HEK293 (cell line): Measurements from ENCODE around the gene SAMD4A.

ENCODE experiments used
- CTCF ChIA-PET: fragments of 350-600 bp; formaldehyde crosslinking; extraction: SDS; loops from one replicate; lab custom pipeline; 2021; ENCODE audit warnings: antibody characterized with exemption; lab: Yijun Ruan, JAX
- POLR2A ChIA-PET: fragments of 300-600 bp; formaldehyde crosslinking; extraction: SDS; loops from one replicate; lab custom pipeline; 2020; ENCODE audit warnings: antibody characterized with exemption, inconsistent platforms; lab: Yijun Ruan, JAX
- H3K27ac ChIP-seq: fragments of 200-500 bp; sonication (Bioruptor generic); 2 replicates; pipeline ENCODE4 v1.5.1; 2014; ENCODE audit warnings: low read depth, low read length, control low read depth, inconsistent platforms; ENCODE audit errors: extremely low read depth
- H3K36me3 ChIP-seq, 2 experiments: fragments of 200-500 bp in 1 of 2; sonication (Bioruptor generic) in 1 of 2; 1 replicate in 1 of 2; 2 replicates in 1 of 2; pipeline ENCODE4 v1.5.1; 2014 to 2017; ENCODE audit warnings: inconsistent platforms in 2 of 2, low read length in 2 of 2; ENCODE audit not compliant: control insufficient read depth in 2 of 2, insufficient read depth in 1 of 2
- H3K4me1 ChIP-seq: fragments of 200-500 bp; sonication (Bioruptor generic); 2 replicates; pipeline ENCODE4 v1.5.1; 2014; ENCODE audit warnings: mild to moderate bottlenecking, low read length, inconsistent platforms; ENCODE audit not compliant: control insufficient read depth, insufficient read depth
- H3K4me3 ChIP-seq: 2 replicates; pipeline ENCODE4 v1.5.1; 2011; ENCODE audit warnings: low read depth, mild to moderate bottlenecking, control low read depth, low read length, moderate library complexity
- H3K9me3 ChIP-seq: fragments of 200-500 bp; sonication (Bioruptor generic); 2 replicates; pipeline ENCODE4 v1.5.1; 2014; ENCODE audit warnings: low read depth, low read length, inconsistent platforms; ENCODE audit not compliant: control insufficient read depth, insufficient read depth
- MZF1 ChIP-seq: fragments of 450-650 bp; formaldehyde crosslinking; IDR thresholded peaks from 2 replicates; pipeline ENCODE4 v1.5.1; 2017; ENCODE audit warnings: missing biosample characterization, missing genetic modification characterization, borderline replicate concordance
- ZNF169 ChIP-seq: fragments of 450-650 bp; formaldehyde crosslinking; IDR thresholded peaks from 2 replicates; pipeline ENCODE4 v1.5.1; 2016; ENCODE audit warnings: missing biosample characterization, missing genetic modification characterization
- ZNF302 ChIP-seq: fragments of 450-650 bp; formaldehyde crosslinking; IDR thresholded peaks from 2 replicates; pipeline ENCODE4 v1.5.1; 2016; ENCODE audit warnings: missing biosample characterization, missing genetic modification characterization, low read depth
- ZNF354C ChIP-seq: fragments of 450-650 bp; formaldehyde crosslinking; IDR thresholded peaks from 2 replicates; pipeline ENCODE4 v1.5.1; 2016; ENCODE audit warnings: missing biosample characterization, missing genetic modification characterization, low read depth, borderline replicate concordance
- ZNF433 ChIP-seq: fragments of 450-650 bp; formaldehyde crosslinking; IDR thresholded peaks from 2 replicates; pipeline ENCODE4 v1.5.1; 2016; ENCODE audit warnings: missing biosample characterization, missing genetic modification characterization, low read depth
- ZNF529 ChIP-seq: fragments of 450-650 bp; formaldehyde crosslinking; IDR thresholded peaks from 2 replicates; pipeline ENCODE4 v1.5.1; 2017; ENCODE audit warnings: missing genetic modification characterization, missing biosample characterization; ENCODE audit not compliant: insufficient replicate concordance
- ZNF624 ChIP-seq: fragments of 450-650 bp; formaldehyde crosslinking; IDR thresholded peaks from 2 replicates; pipeline ENCODE4 v1.5.1; 2017; ENCODE audit warnings: missing biosample characterization, missing genetic modification characterization
- ZNF747 ChIP-seq: fragments of 450-650 bp; formaldehyde crosslinking; IDR thresholded peaks from 2 replicates; pipeline ENCODE4 v1.5.1; 2016; ENCODE audit warnings: missing biosample characterization, missing genetic modification characterization
- ZNF785 ChIP-seq: fragments of 450-650 bp; formaldehyde crosslinking; IDR thresholded peaks from 2 replicates; pipeline ENCODE4 v1.5.1; 2016; ENCODE audit warnings: missing biosample characterization, missing genetic modification characterization
- ZSCAN30 ChIP-seq: fragments of 450-650 bp; IDR thresholded peaks from 2 replicates; pipeline ENCODE4 v1.5.1; 2018; ENCODE audit warnings: missing biosample characterization, mild to moderate bottlenecking, missing genetic modification characterization, moderate library complexity
- TF ChIP-seq, protein P1 (sequence below): fragments of 450-650 bp; formaldehyde crosslinking; IDR thresholded peaks from 2 replicates; pipeline ENCODE4 v1.5.1; 2016; ENCODE audit warnings: missing biosample characterization, missing genetic modification characterization
- TF ChIP-seq, protein P2 (sequence below): fragments of 450-650 bp; formaldehyde crosslinking; IDR thresholded peaks from 2 replicates; pipeline ENCODE4 v1.5.1; 2016; ENCODE audit warnings: missing biosample characterization, missing genetic modification characterization
- TF ChIP-seq, protein P3 (sequence below): fragments of 450-650 bp; formaldehyde crosslinking; conservative IDR thresholded peaks from 2 replicates; pipeline ENCODE4 v1.5.1; 2016; ENCODE audit warnings: low read depth, missing biosample characterization, missing genetic modification characterization

SAMD4A gene

DNA sequence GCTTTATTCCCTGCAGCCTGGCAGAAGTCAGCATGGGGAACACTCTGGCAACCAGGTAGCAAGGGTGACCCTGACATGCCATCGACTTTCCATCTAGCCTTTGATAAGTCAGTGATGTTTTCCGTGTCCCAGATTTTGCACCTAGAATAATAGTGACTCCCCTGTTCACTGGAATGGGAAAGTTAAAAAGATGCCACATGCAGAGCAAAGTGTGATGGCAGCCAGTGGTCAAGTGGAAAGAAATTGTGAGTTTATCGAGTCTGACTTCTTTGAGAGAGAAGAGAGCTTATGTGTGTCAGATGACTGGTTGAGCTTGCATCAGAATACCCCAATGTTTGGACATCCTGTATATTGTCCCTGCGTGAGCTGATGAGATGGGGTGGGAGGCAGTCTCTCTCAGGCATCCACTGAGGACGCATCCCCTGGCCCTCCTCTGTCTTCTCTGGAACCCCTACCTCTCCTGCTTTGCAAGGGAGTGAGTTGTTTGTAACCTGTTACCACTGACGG is 187.2 kb downstream of the SAMD4A start:
- no peak overlapping the region for H3K4me3 ChIP-seq
- H3K36me3 ChIP-seq: no peaks in the 10 kb centered on the region
- TF ChIP-seq ZNF624 (tag by site-specific recombination): no peak
- H3K27ac ChIP-seq: no peak overlapping the region
- CTCF ChIA-PET: interaction anchor here (0.7 to 0.8 kb wide), 2 partner anchors 14 to 190 kb away, joined by 4 to 5 read pairs; no protein-coding TSS in a partner anchor
- H3K4me1 ChIP-seq: no peaks in the 10 kb centered on the region
- POLR2A ChIA-PET: no interaction called here
- H3K9me3 ChIP-seq: no peaks in the 10 kb centered on the region

DNA sequence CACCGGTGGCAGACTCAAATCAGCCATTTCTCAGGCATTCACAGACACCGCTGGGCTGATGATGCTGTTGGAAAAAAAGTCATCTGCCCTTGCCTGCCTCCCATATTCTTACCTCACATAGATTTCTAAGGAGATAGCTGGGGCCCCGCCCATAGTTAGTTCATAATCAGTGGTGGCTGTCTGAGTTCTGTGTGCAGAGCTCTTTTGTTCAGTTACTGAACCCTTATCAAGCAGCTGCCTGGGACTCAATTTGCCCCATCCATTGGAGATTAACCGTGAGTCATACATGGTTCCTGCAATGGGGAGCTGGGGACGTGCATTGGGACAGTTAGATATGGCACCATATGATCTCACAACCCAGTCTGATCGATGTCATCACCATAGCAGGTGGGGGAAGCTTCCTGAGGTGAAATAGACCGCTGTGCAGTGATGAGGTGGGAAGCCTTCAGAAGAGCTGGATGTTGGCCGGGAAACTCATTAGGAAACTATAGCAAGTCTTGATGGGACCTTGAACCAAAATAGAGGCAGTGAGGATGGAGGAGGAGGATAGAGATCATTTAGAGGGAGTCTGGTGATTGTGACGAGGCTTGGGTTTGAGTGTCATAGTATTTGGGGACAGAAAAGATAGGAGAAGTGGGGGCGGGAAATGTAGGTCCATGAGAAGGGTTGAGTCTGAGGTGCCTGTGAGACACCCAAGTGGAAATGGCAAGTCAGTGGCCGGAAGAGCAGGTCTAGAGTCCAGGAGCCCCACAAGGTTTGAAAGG is 187.9 kb downstream of the SAMD4A start:
- H3K4me3 ChIP-seq: no peak overlapping the region
- ChIA-PET CTCF (interaction anchor here (0.6 to 0.8 kb wide), 2 partner anchors 18 to 191 kb away, joined by 4 to 5 read pairs; no protein-coding TSS in a partner anchor), POLR2A (no interaction called here)
- no peak overlapping the region for H3K27ac ChIP-seq
- H3K36me3 ChIP-seq: no peaks in the 10 kb centered on the region
- TF ChIP-seq ZNF529 (tag by site-specific recombination) (no peak), ZNF169 (tag by site-specific recombination) (no peak), MZF1 (tag by site-specific recombination) (no peak), ZNF747 (tag by site-specific recombination) (no peak), ZSCAN30 (tag by site-specific recombination) (no peak), ZNF785 (no peak), ZNF354C (tag by site-specific recombination) (no peak), ZNF433 (tag by site-specific recombination) (no peak), ZNF302 (tag by site-specific recombination) (no peak)
- TF ChIP-seq, protein P1, sequence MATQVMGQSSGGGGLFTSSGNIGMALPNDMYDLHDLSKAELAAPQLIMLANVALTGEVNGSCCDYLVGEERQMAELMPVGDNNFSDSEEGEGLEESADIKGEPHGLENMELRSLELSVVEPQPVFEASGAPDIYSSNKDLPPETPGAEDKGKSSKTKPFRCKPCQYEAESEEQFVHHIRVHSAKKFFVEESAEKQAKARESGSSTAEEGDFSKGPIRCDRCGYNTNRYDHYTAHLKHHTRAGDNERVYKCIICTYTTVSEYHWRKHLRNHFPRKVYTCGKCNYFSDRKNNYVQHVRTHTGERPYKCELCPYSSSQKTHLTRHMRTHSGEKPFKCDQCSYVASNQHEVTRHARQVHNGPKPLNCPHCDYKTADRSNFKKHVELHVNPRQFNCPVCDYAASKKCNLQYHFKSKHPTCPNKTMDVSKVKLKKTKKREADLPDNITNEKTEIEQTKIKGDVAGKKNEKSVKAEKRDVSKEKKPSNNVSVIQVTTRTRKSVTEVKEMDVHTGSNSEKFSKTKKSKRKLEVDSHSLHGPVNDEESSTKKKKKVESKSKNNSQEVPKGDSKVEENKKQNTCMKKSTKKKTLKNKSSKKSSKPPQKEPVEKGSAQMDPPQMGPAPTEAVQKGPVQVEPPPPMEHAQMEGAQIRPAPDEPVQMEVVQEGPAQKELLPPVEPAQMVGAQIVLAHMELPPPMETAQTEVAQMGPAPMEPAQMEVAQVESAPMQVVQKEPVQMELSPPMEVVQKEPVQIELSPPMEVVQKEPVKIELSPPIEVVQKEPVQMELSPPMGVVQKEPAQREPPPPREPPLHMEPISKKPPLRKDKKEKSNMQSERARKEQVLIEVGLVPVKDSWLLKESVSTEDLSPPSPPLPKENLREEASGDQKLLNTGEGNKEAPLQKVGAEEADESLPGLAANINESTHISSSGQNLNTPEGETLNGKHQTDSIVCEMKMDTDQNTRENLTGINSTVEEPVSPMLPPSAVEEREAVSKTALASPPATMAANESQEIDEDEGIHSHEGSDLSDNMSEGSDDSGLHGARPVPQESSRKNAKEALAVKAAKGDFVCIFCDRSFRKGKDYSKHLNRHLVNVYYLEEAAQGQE (tag by site-specific recombination): no peak
- TF ChIP-seq, protein P2, sequence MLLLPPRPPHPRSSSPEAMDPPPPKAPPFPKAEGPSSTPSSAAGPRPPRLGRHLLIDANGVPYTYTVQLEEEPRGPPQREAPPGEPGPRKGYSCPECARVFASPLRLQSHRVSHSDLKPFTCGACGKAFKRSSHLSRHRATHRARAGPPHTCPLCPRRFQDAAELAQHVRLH: no peak
- TF ChIP-seq, protein P3, sequence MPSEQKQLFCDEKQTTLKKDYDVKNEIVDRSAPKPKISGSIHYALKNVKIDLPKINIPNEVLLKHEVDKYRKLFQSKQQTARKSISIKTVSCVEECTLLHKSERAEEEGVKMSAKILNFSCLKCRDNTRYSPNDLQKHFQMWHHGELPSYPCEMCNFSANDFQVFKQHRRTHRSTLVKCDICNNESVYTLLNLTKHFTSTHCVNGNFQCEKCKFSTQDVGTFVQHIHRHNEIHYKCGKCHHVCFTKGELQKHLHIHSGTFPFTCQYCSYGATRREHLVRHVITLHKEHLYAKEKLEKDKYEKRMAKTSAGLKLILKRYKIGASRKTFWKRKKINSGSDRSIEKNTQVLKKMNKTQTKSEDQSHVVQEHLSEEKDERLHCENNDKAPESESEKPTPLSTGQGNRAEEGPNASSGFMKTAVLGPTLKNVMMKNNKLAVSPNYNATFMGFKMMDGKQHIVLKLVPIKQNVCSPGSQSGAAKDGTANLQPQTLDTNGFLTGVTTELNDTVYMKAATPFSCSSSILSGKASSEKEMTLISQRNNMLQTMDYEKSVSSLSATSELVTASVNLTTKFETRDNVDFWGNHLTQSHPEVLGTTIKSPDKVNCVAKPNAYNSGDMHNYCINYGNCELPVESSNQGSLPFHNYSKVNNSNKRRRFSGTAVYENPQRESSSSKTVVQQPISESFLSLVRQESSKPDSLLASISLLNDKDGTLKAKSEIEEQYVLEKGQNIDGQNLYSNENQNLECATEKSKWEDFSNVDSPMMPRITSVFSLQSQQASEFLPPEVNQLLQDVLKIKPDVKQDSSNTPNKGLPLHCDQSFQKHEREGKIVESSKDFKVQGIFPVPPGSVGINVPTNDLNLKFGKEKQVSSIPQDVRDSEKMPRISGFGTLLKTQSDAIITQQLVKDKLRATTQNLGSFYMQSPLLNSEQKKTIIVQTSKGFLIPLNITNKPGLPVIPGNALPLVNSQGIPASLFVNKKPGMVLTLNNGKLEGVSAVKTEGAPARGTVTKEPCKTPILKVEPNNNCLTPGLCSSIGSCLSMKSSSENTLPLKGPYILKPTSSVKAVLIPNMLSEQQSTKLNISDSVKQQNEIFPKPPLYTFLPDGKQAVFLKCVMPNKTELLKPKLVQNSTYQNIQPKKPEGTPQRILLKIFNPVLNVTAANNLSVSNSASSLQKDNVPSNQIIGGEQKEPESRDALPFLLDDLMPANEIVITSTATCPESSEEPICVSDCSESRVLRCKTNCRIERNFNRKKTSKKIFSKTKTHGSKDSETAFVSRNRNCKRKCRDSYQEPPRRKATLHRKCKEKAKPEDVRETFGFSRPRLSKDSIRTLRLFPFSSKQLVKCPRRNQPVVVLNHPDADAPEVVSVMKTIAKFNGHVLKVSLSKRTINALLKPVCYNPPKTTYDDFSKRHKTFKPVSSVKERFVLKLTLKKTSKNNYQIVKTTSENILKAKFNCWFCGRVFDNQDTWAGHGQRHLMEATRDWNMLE (tag by site-specific recombination): no peak
- H3K4me1 ChIP-seq: no peaks in the 10 kb centered on the region
- no peaks in the 10 kb centered on the region for H3K9me3 ChIP-seq
